Stimulated activated CD8-positive, alpha-beta memory T cell treated with anti-CD3 and anti-CD28 coated beads, Interleukin-15, amount 100 ng/mL, for 24 hours (primary cell): Measurements from ENCODE around the gene ZBTB25.

ENCODE experiments used
- DNase-seq: peaks from one replicate; pipeline ENCODE4 v3.0.0-alpha.2; 2020; ENCODE audit warnings: low read depth

ZBTB25 gene

DNA sequence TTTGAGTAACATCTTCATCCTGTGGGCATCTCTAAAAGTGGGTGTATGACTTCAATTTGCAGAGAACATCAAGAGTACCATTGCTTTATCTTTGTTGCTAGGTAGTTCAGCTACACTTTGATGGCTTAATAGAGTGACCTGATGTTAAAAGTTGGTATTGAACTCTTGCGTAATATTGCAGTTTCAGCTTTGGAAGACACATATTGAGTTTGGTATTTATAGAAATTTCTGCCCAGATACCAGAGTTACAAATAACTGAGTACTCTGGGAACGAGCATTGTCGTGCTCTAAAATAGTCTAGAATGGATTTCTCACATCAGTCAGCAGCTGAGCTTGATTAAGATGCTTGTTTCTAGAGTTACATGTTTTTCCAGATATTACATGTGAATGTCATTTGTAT is 63.1 kb downstream of the ZBTB25 start:
- no peak for DNase-seq

DNA sequence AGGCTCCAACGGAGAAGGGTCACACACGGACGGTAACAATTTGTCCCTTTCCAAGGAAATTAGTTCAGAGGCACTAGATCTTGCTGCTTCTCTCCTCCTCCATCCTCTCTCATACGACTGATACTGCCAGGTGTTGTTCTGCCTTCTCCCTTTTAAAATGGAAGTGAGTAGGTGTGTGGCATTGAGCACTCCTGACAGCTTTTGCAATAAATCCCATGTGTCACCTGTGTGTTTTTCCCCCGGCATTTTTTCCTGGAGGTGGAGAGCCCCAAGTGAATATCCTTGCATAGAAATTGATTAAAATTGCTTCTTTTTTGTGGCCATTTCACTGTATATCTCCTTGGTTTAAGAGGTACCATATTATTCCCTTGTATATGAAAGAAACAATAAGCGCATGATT is 64.5 kb downstream of the ZBTB25 start:
- no peak for DNase-seq

DNA sequence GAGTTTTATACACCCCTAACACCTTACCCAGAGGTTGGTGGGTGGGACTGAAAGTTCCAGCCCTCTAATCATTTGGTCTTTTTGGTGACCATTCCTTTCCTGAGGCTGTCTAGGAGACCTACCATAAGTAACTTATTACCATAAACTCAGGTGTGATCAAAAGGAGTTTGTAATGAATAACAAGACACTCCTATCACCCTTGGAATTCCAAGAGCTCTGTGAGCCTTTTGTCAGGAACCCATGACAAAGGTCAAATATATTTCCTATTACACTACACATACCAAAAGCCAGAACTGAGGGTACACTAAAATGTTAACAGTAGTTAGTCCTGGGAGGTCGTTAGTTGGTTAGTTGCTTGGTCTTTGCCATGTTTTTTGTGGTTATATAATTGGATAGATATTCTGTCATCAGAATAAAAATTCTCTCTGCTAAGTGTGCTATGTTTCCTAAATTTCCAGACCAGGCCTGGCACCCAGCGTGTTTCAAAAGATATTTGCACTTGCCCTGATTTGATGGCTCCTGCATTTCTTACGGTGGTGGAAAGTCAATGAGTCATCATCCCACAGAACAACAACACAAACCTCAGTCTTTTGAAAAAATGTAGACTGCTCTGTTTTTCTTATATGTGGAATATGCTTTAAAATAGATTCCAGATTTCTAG is 65.3 kb downstream of the ZBTB25 start:
- DNase-seq: no peak

DNA sequence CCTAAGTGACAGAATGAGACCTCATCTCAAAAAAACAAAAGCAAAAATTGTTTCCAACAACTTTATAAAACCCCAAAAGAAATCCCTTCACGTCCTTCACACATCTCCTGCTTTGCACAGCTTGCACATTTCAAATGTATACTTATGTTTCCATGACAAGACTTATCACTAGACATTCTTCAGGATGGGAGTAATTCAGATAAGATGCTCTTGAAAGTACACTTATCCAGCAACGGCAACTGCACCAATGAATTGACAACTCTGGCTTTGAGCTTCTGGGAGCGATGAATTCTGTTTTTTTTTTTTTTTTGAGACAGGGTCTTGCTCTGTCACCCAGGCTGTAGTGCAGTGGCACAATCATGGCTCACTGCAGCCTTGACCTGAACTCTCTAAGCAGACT is 69.1 kb downstream of the ZBTB25 start:
- no peak for DNase-seq

DNA sequence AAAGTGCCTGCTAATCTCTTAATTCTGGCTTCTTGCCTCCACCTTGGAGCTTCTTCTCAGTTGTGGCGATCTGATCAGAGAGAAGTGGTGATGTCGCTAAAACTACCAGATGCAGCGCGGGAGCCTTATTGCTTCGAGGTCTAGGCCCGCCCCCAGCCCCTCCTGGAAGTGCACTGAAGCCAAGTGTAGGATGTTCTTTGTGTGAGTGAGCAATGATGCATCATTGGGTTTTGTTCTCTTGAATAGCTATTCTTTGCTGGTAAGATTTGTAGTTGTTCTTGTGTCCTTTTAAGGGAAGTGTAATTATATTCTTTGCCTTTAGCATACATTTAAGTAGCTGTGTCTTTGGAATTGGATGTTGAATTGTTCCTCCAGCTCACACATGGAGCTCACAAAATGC is 79.7 kb downstream of the ZBTB25 start:
- DNase-seq: no peak

DNA sequence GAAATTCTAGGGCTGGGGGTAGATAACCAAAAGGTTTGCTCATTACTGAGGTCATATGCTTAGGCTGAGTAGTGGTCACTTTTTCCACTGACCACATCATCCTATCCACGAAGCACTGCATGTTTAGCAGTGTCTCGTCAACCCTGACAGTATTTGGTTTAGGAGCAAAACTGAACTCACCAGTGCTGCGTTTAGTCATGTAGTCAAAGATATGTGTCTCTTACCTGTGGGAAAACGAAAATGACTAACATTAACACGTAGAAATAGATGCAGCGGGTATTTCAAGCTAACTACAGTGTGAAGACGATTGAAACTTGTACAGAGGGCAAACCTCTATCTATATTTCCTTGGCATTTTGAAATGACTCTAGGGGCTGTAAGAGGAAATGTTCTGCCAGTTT is 80.9 kb downstream of the ZBTB25 start:
- no peak for DNase-seq

DNA sequence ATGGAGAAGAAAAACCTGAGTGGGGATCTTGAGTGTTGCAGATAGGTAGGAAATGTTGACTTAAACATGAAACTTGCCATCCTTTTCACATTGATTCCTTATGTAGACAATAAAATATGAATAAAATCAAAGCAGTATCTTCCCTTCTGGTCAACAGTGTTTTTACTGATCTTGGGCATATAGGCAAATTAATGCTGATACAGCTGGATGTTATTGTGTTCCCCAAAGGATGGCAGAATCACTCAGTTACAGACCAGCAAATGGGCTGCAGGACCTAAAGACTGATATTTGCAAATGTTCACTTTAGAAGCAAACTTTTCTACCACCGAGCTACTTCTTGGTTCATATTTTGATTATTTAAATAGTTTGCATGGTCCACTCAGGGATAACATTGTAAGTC is 81.6 kb downstream of the ZBTB25 start:
- no peak for DNase-seq

DNA sequence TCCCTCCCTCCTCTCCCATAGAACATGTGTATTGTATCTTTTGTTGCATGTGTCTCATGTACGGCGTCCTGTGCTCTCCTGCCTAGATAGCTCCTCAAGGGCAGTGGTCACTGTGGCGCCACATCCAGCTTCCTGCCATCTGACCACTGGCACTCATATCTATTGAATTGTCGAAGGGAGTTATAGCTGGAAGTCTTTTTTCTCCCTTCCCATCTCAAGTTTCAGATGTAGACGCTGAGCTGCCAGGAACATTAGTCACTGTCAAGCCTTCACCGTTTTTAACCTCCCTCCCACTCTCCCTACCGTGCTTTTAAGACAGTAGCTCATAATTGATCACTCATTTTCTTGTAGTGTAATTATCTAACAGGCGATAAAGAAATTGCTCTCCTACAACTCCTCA is 82.5 kb downstream of the ZBTB25 start:
- DNase-seq: no peak

DNA sequence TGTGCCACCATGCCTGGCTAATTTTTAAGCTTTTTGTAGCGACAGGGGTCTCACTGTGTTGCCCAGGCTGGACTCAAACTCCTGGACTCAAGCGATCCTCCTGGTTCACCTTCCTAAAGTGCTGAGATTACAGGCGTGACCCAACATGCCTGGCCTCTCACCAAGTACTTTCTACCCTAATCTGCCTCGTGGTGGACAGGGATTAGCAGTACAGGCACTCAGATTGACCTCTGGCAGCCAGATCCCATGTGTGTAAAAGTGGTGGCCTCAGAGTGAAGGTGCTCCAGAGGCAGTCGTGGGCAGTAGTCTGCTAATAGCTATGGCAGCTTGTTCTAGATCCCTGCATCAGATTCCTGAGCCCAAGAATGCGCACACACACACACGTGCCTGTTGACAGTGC is 84.6 kb downstream of the ZBTB25 start:
- DNase-seq: no peak

DNA sequence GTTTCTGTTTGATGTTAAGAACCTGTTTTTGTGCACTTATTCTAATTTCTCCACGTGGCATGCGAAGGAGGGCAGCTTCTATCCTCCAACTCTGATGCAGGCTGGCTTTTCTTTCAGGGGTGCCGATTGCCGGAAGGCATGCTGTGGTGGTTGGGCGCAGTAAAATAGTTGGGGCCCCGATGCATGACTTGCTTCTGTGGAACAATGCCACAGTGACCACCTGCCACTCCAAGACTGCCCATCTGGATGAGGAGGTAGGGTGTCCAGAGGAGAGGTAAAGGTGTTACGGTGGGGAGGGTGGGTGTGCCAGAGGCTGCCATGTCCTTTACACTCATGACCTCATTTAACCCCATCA is 85.9 kb downstream of the ZBTB25 start:
- no peak for DNase-seq

DNA sequence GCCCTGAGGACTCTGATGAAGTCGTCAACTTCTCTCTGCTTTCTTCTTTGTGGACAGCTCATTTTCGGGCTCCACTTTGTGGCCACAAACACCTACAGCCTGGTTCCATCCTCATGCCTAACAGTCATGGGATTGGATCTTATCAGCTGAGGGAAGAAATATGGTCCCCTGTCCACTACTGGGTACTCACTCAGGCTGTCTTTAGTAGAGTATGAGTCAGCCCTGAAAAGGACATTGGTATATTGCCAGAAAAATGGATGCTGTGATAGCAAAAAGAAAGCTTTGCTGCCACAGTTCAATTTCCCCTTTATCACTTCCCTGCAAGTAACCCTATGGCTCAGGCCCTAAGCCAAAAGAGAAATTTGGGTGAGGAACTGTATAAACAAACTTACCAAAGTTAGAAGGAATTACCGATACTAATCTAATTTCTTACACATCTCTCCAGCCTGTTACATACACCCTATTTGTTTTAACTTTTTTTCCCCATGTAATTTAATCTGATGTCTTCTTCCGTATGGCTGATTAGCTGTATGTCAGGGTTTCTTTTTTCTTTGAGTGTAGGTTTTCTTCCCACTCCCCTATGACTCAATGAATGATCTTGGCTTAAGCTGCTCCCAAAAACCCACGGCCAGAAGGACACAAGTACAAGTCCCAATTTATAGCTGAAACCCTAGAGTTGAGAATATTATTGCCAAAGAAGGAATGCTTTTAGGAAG is 86.4 kb downstream of the ZBTB25 start:
- no peak for DNase-seq

DNA sequence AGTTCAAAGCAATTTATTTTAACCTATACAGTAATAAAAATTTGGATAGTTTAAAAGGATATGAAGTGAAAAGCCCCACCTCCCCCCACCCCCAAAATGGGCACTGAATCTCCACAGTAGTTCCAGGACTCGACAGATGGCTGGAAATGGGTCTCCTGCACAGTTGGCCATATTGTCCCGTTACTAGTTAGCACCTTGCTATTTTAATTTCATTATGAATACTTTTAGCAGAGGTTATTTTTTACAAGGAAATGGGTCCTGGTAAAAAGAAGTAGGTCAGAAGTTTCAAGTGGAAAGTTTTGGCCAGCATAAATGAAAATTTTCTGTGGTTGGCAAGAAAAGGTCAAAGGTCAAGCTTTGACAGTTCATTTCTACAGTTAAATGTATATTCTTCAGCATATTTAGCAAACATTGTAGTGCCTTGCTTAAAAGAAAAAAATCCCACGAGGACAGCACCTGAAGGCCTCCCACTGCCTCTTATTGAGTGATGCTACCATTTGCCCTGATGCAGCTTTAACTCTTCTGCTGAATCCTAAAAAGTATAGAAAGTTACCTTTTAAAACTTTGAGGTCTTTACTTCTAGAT is 87.2 kb downstream of the ZBTB25 start:
- DNase-seq: no peak

DNA sequence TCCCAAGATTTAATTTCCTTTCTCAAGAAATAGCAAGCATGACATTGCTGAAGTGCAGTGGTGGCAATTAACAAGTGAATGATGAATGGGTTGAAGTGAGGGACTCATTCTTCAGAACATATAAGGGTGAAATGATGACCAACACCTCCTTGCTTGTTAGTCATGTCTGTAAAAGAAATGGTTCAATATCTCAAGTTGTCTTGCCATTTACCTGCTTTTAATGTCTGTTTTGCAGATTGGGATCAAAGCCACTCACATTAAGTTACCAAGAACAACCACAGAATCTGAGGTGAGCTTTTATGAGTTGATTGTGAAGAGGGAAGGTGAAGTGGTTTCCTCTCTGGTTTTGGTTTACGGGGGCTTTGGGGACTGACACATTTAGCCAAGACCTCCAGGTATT is 91.4 kb downstream of the ZBTB25 start:
- no peak for DNase-seq

DNA sequence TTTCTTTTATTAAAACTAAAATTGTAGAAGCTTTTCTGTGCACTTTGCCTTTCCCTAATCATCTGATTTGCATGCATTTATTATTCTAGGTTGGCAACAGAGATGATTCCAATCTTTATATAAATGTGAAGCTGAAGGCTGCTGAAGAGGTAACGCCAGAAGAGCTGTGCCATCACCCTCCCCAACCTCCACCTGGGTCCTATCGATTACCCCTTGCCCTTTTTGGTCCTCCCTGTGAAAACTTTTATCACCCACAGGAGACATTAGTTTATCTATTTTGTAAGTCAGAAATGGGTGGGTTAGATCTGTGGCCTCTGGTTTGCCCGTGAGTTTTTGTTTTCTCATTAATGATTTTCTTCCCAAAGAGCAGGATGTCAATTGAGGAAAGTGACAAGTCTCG is 92.6 kb downstream of the ZBTB25 start:
- DNase-seq: no peak

DNA sequence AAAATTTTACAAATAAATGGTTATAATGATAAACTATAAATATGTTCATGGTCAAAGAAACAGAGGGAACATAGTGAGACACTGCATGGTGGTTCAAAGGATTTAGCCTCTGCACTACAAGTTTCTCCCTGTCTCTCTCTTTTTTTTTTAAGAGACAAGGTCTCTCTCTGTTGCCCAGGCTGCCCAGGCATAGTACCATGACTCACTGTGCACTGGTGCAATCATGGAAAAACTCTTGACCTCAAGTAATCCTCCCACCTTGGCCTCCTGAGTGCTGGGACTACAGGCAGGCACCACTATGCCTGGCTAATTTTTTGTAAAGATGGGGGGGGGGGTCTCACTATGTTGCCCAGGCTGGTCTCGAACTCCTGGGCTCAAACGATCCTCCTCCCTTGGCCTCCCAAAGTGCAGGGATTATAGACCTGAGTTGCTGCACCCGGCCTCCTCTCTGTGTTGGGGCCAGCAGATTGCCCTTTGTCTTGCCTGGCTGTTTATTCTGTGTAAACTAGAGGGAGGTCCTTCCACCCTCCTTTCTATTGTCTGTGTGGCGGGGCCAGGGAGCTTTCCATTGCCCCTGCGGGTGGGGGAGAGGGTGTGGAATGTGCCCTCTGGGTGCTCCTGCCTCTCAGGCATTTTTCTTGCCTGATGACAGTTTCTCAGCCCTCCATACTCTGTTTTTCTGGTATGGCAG is 93.4 kb downstream of the ZBTB25 start:
- DNase-seq: no peak

DNA sequence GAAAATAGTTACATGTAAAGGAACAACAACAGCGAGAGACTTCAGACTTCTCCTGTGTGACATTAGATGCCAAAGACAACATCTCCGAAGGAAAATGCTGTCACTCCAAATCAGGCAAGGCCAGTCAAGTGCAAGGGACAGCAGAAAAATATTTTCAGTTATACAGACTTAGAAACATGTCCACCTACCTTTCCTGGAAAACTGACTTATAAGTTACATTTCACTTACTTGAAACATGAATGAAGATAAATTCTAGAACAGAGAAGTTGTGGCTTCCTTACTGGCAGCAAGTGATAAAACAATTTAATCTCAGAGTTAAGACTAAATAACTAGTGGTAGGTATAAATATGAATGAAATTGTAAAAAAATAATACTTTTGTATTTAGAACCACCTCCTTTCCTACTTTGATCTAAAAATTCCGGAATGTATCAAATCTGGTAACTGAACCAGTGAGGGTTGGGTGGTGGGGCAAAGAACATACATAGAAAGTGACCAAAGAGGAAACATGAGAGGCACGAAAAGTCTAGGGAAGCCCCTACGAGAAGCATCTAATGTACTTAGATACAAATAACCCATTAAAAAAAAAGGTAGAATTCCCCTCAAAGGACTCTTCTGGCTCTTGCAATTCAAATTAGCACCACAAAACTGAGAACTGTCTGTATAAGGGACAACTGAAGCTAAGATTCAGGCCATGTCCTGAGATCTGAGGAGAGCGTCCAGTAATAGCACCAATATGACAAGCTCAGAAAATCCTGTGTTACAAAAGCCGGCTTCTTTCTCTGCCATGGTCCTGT is 94.3 kb downstream of the ZBTB25 start:
- no peak for DNase-seq

DNA sequence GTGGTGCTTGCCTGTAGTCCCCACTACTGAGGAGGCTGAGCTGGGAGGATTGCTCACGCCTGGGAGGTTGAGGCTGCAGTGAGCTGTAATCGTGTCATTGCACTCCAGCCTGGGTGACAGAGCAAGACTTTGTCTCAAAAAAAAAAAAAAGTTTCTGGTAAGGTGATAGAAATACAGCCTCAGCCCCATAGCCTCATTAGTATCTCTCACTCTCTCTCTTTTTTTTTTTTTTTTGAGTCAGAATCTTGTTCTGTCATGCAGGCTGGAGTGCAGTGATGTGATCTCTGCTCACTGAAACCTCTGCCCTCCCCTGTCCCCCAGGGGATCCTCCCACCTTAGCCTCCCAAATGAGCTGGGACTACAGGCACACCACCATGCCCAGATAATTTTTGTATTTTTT is 96.3 kb downstream of the ZBTB25 start:
- DNase-seq: no peak

DNA sequence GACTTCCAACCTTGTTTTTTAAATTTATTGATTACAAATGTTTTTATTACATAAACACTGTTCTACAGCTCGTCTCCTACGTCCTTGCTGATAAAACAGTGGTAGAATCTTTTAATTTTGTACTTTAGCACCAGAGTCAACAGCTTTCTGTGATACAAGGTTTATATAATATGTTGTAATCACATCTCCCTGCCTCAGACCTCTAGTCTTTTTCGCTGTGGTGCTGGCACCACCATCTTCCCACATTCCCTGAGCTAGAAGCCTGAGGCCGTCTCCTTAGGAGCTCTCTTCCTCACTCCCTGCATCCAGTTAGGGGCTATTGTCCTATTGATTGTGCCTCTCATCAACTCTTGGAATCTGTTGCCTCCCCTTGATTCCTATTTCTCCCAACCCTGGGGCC is 98.3 kb downstream of the ZBTB25 start:
- DNase-seq: no peak

DNA sequence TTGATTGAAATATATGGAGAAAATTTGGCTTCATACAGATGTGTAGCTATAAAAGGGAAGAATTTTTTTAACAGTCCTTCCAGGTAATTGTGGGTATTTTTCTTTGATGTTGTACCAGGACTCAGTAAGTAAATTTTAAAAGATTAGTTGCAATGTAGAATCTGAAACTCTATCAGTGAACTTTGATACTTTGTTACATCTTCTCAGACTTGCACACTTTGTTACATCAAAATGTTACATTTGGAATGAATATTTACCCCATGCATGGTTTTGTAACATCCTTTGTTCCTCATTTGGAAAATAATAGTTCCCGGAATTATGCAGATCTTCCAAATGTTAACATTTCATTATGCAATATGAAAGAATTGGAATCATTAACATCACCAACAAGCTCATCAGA is 101.7 kb downstream of the ZBTB25 start:
- no peak for DNase-seq

DNA sequence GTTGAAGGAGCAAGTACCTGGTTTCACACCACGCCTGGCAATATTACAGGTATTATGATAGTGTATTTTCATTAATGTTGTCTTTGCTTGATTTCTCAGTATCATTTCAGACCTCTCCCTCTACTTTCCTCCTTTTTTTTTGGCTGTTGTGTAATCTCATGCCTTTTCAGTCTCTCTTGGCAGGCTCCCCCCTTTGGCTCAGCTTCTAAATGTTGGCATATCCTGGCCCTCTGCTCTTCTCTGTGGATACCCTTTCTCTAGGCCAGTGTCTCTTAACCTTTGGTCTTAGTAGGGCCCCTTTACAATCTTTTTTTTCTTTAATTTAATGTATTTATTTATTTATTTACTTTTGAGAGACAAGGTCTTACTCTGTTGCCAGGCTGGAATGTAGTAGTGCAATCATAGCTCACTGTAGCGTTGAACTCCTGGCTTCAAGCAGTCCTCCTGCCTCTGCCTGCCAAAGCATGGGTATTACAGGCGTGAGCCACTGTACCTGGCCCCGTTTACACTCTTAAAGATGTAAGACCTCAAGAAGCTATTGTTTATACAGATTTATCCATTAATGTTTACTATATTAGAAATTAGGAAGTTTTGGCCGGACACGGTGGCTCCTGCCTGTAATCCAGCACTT is 102.7 kb downstream of the ZBTB25 start:
- DNase-seq: no peak
